GM23338 (cell line): Measurements from ENCODE around the gene CASQ1. TPM values are rescaled to one million over a fixed set of nuclear protein-coding genes. Genes with fewer than 3 reads are reported as not detected.

Experiments
- ATAC-seq: fragments of 200-7000 bp; cut with Tn5 transposase; 3 replicates; pipeline ENCODE4 v1.9.1; 2020
- DNase-seq: peaks from one replicate; pipeline ENCODE4 v3.0.0-alpha.2; 2015; ENCODE audit warnings: low spot score
- H2AFZ ChIP-seq: fragments of 200-600 bp; sonication (generic); 2 replicates; pipeline ENCODE4 v1.8.0; 2016; ENCODE audit warnings: antibody characterized with exemption, mild to moderate bottlenecking, moderate library complexity
- H3F3A ChIP-seq: fragments of 200-600 bp; sonication (generic); replicated peaks from 2 replicates; pipeline ENCODE4 v1.8.0; 2017; ENCODE audit warnings: antibody characterized with exemption, mixed run types, low read depth
- H3K27ac ChIP-seq: fragments of 200-600 bp; sonication (generic); 2 replicates; pipeline ENCODE4 v1.6.1; 2016; ENCODE audit warnings: low read depth
- H3K27me3 ChIP-seq: fragments of 200-600 bp; sonication (generic); 2 replicates; pipeline ENCODE4 v1.8.0; 2016; ENCODE audit warnings: mild to moderate bottlenecking, mixed run types, moderate library complexity; ENCODE audit not compliant: insufficient read depth
- H3K36me3 ChIP-seq: fragments of 200-600 bp; sonication (generic); 2 replicates; pipeline ENCODE4 v1.8.0; 2016; ENCODE audit warnings: mild to moderate bottlenecking; ENCODE audit not compliant: insufficient read depth
- H3K4me1 ChIP-seq: fragments of 200-600 bp; sonication (generic); 2 replicates; pipeline ENCODE4 v1.8.0; 2016; ENCODE audit warnings: mild to moderate bottlenecking, moderate library complexity; ENCODE audit not compliant: insufficient read depth
- H3K4me2 ChIP-seq: fragments of 200-600 bp; sonication (generic); 2 replicates; pipeline ENCODE4 v1.7.1; 2017; ENCODE audit warnings: mixed run types
- H3K4me3 ChIP-seq: fragments of 200-600 bp; sonication (generic); 2 replicates; pipeline ENCODE4 v1.6.1; 2016; ENCODE audit warnings: mixed run types
- H3K79me2 ChIP-seq: fragments of 200-600 bp; sonication (generic); replicated peaks from 2 replicates; pipeline ENCODE4 v1.8.0; 2017; ENCODE audit warnings: mild to moderate bottlenecking; ENCODE audit not compliant: insufficient read depth
- H3K9me2 ChIP-seq: fragments of 200-600 bp; sonication (generic); 2 replicates; pipeline ENCODE4 v1.8.0; 2017; ENCODE audit not compliant: insufficient read depth
- H4K20me1 ChIP-seq: fragments of 200-600 bp; sonication (generic); replicated peaks from 2 replicates; pipeline ENCODE4 v1.8.0; 2017; ENCODE audit warnings: mild to moderate bottlenecking; ENCODE audit not compliant: insufficient read depth
- H3K27ac Mint-ChIP-seq: 2 replicates; pipeline ENCODE4 v1.8.0; 2020; ENCODE audit warnings: inconsistent platforms, mild to moderate bottlenecking, moderate library complexity, mixed read lengths
- H3K27me3 Mint-ChIP-seq: 3 replicates; pipeline ENCODE4 v1.8.0; 2022; ENCODE audit warnings: low read depth, mild to moderate bottlenecking, moderate library complexity, mixed read lengths, inconsistent platforms; ENCODE audit not compliant: insufficient read depth, poor library complexity
- H3K36me3 Mint-ChIP-seq: 3 replicates; pipeline ENCODE4 v1.8.0; 2021; ENCODE audit warnings: low read depth, mild to moderate bottlenecking, inconsistent platforms, moderate library complexity, mixed read lengths
- H3K4me1 Mint-ChIP-seq: 3 replicates; pipeline ENCODE4 v1.8.0; 2020; ENCODE audit warnings: mild to moderate bottlenecking, inconsistent platforms, mixed read lengths
- H3K4me3 Mint-ChIP-seq: 3 replicates; pipeline ENCODE4 v1.8.0; 2021; ENCODE audit warnings: moderate library complexity, mild to moderate bottlenecking, inconsistent platforms, mixed read lengths
- H3K9me3 Mint-ChIP-seq: 3 replicates; pipeline ENCODE4 v1.8.0; 2020; ENCODE audit warnings: moderate library complexity, mild to moderate bottlenecking, inconsistent platforms, mixed read lengths
- CREB1 ChIP-seq: fragments of 250-450 bp; sonication (Bioruptor Pico); IDR thresholded peaks from 2 replicates; pipeline ENCODE4 v1.5.0; 2020; ENCODE audit warnings: low read depth, mild to moderate bottlenecking, moderate library complexity
- CTCF ChIP-seq, 2 experiments: fragments of 200-600 bp in 1 of 2; sonication (generic) in 1 of 2; conservative IDR thresholded peaks; 2 replicates each; pipeline versions ENCODE4 v1.5.1 to v1.6.1; 2016 to 2017; ENCODE audit warnings: antibody characterized with exemption in 2 of 2, low read depth in 2 of 2, mild to moderate bottlenecking in 2 of 2, moderate library complexity in 1 of 2
- ETS1 ChIP-seq: IDR thresholded peaks from 2 replicates; pipeline ENCODE4 v1.6.1; 2016; ENCODE audit warnings: antibody characterized with exemption
- EZH2 ChIP-seq: fragments of 200-600 bp; sonication (generic); IDR thresholded peaks from one replicate; pipeline ENCODE4 v1.8.0; 2017; ENCODE audit warnings: antibody characterized with exemption, mild to moderate bottlenecking, low read depth; ENCODE audit not compliant: unreplicated experiment
- EZH2phosphoT487 ChIP-seq: fragments of 200-600 bp; sonication (generic); IDR thresholded peaks from one replicate; pipeline ENCODE4 v1.8.1; 2018; ENCODE audit warnings: antibody characterized with exemption; ENCODE audit not compliant: unreplicated experiment
- JUNB ChIP-seq: IDR thresholded peaks from one replicate; pipeline ENCODE4 v1.6.1; 2016; ENCODE audit warnings: antibody characterized with exemption; ENCODE audit not compliant: unreplicated experiment
- NANOG ChIP-seq: IDR thresholded peaks from 2 replicates; pipeline ENCODE4 v1.6.1; 2016; ENCODE audit warnings: antibody characterized with exemption, borderline replicate concordance
- POLR2AphosphoS5 ChIP-seq: IDR thresholded peaks from 2 replicates; pipeline ENCODE4 v1.6.1; 2016; ENCODE audit warnings: antibody characterized with exemption, low read depth
- STAT1 ChIP-seq: IDR thresholded peaks from one replicate; pipeline ENCODE4 v1.6.1; 2016; ENCODE audit warnings: antibody characterized with exemption; ENCODE audit not compliant: unreplicated experiment
- ZNF114 ChIP-seq: fragments of 250-450 bp; sonication (Bioruptor Pico); IDR thresholded peaks from 2 replicates; pipeline ENCODE4 v1.5.0; 2020; ENCODE audit warnings: mild to moderate bottlenecking, moderate library complexity
- ZNF331 ChIP-seq: fragments of 250-450 bp; sonication (Bioruptor Pico); IDR thresholded peaks from 2 replicates; pipeline ENCODE4 v1.5.0; 2020; ENCODE audit warnings: low read depth, mild to moderate bottlenecking, moderate library complexity
- ZNF462 ChIP-seq: fragments of 250-450 bp; sonication (Bioruptor Pico); IDR thresholded peaks from 2 replicates; pipeline ENCODE4 v1.5.0; 2020; ENCODE audit warnings: mild to moderate bottlenecking, moderate library complexity
- polyA plus RNA-seq: library from polyadenylated mRNA; unstranded; fragments of >200 nt; fragmentation: Nextera tagmentation; extraction: Ambion mirVana; gene quantifications from 2 replicates; pipeline ENCODE4 v1.2.1, GENCODE V29; 2016
- total RNA-seq: library from RNA; depleted of rRNA; stranded (reverse); fragments of >200 nt; shearing (Covaris generic); gene quantifications from 2 replicates; pipeline ENCODE4 v1.2.3, GENCODE V29; 2014

CASQ1 gene
- total and polyA plus RNA-seq, 2 experiments from 2014 or later, result 1.1 to 2.8 TPM

GRCh38 chr1:160228431-160228830, 38.1 kb downstream of the CASQ1 start:
- Mint-ChIP-seq H3K9me3 (no peaks in the 10 kb centered on the region), H3K27me3 (no peaks in the 10 kb centered on the region), H3K4me1 (no peaks in the 10 kb centered on the region), H3K36me3 (peaks cover 62% of the 10 kb centered on the region), H3K4me3 (no peak overlapping the region), H3K27ac (no peak overlapping the region)
- Histone ChIP-seq H3K79me2 (no peaks in the 10 kb centered on the region), H2AFZ (no peak overlapping the region), H3F3A (peaks cover 11% of the 10 kb centered on the region; the same call in 1 of the 2 replicates), H3K9me2 (no peaks in the 10 kb centered on the region), H3K4me2 (no peak overlapping the region), H4K20me1 (peaks cover 11% of the 10 kb centered on the region; the same call in 1 of the 2 replicates), H3K36me3 (peaks cover 52% of the 10 kb centered on the region), H3K27me3 (no peaks in the 10 kb centered on the region), H3K4me3 (no peak overlapping the region), H3K4me1 (no peaks in the 10 kb centered on the region), H3K27ac (no peak overlapping the region)
- ATAC-seq (no peak), DNase-seq (no peak)
- TF ChIP-seq EZH2phosphoT487, result no peak
- TF ChIP-seq ZNF331 (CRISPR knock-in tag), result no peak
- no peak for TF ChIP-seq POLR2AphosphoS5
- no peak for TF ChIP-seq ETS1
- TF ChIP-seq STAT1, result no peak
- no peak for TF ChIP-seq JUNB
- TF ChIP-seq CTCF (conservative IDR thresholded peaks at IDR 0.05; ENCODE audit: low read depth in 2 of 2), result no peak
- no peak for TF ChIP-seq CREB1 (CRISPR knock-in tag)
- no peak for TF ChIP-seq ZNF114 (CRISPR knock-in tag)
- TF ChIP-seq NANOG, result no peak
- TF ChIP-seq ZNF462 (CRISPR knock-in tag), result no peak
- no peak for TF ChIP-seq EZH2
